K562 (cell line): ENCODE measurements around the gene CNGB1. TPM values are rescaled to one million over a fixed set of nuclear protein-coding genes. Genes with fewer than 3 reads are reported as not detected.

ENCODE experiments used
- ATF7 ChIP-seq: fragments of 450-650 bp; IDR thresholded peaks from 2 replicates; pipeline ENCODE4 v1.7.1; 2014; ENCODE audit warnings: mild to moderate bottlenecking, moderate library complexity
- CBFA2T3 ChIP-seq: fragments of 450-650 bp; IDR thresholded peaks from 2 replicates; pipeline ENCODE4 v1.6.1; 2017
- HDAC1 ChIP-seq, 2 experiments: fragments of 450-650 bp; IDR thresholded peaks; 2 replicates each; pipeline ENCODE4 v1.6.1; 2016 to 2017; ENCODE audit warnings: inconsistent platforms in 1 of 2, mild to moderate bottlenecking in 1 of 2, moderate library complexity in 1 of 2
- POLR2AphosphoS5 ChIP-seq: IDR thresholded peaks from 2 replicates; pipeline ENCODE4 v1.6.1; 2011; ENCODE audit warnings: mild to moderate bottlenecking, low read depth, low read length, moderate library complexity; ENCODE audit not compliant: control insufficient read depth, insufficient read depth
- PRPF4 ChIP-seq: fragments of 200-400 bp; formaldehyde crosslinking; IDR thresholded peaks from one replicate; pipeline ENCODE4 v1.6.1; 2017; ENCODE audit warnings: low read length, low read depth, mild to moderate bottlenecking; ENCODE audit not compliant: insufficient read depth, poor library complexity, severe bottlenecking
- SLC30A9 ChIP-seq: fragments of 250-450 bp; sonication (Bioruptor Pico); IDR thresholded peaks from 2 replicates; pipeline ENCODE4 v1.8.0; 2022; ENCODE audit warnings: mild to moderate bottlenecking, moderate library complexity
- STAT5B ChIP-seq: fragments of 250-450 bp; sonication (Bioruptor Pico); IDR thresholded peaks from 2 replicates; pipeline ENCODE4 v1.8.0; 2021; ENCODE audit warnings: mild to moderate bottlenecking, inconsistent platforms
- SUPT5H ChIP-seq: fragments of 450-650 bp; IDR thresholded peaks from 2 replicates; pipeline ENCODE4 v1.6.1; 2016
- TAF1 ChIP-seq: IDR thresholded peaks from 2 replicates; pipeline ENCODE4 v1.6.1; 2011; ENCODE audit warnings: mild to moderate bottlenecking, low read length, moderate library complexity; ENCODE audit not compliant: insufficient read depth, control insufficient read depth, severe bottlenecking; ENCODE audit errors: extremely low read depth
- TAL1 ChIP-seq: fragments of 450-650 bp; IDR thresholded peaks from 2 replicates; pipeline ENCODE4 v1.6.1; 2016; ENCODE audit warnings: mild to moderate bottlenecking
- TOE1 ChIP-seq, 2 experiments: fragments of 450-650 bp in 1 of 2; sonication (generic) in 1 of 2; formaldehyde crosslinking in 1 of 2; IDR thresholded peaks; 2 replicates each; pipeline versions ENCODE4 v1.7.1 to v1.8.0; 2016 to 2022; ENCODE audit warnings: borderline replicate concordance in 2 of 2, mild to moderate bottlenecking in 2 of 2, antibody characterized with exemption in 1 of 2, inconsistent platforms in 1 of 2, low read depth in 1 of 2, missing genetic modification reagents in 1 of 2, moderate library complexity in 1 of 2
- XRCC5 ChIP-seq: fragments of 200-400 bp; formaldehyde crosslinking; IDR thresholded peaks from 2 replicates; pipeline ENCODE4 v1.6.1; 2017; ENCODE audit warnings: low read depth, mild to moderate bottlenecking, low read length
- ZBED1 ChIP-seq: IDR thresholded peaks from 2 replicates; pipeline ENCODE4 v1.6.1; 2014
- ZNF431 ChIP-seq: sonication (generic); formaldehyde crosslinking; IDR thresholded peaks from 2 replicates; pipeline ENCODE4 v1.8.0; 2022; ENCODE audit warnings: mild to moderate bottlenecking, missing genetic modification reagents
- polyA plus RNA-seq, 8 experiments: library from polyadenylated mRNA; depleted of rRNA in 4 of 8; stranded (reverse) in 5 of 8; unstranded in 3 of 8; fragments of >200 nt; fragmentation: Nextera tagmentation in 2 of 8; fragmentation: Illumina TruSeq in 1 of 8; extraction: Ambion mirVana in 2 of 8; extraction: Trizol in 1 of 8; gene quantifications; 2 replicates each; pipeline versions ENCODE4 v1.2.1 to v1.2.3, GENCODE V29; 2011 to 2014; ENCODE audit warnings: inconsistent platforms in 1 of 8, missing spikeins in 1 of 8
- total RNA-seq, 7 experiments: library from RNA; depleted of rRNA in 6 of 7; stranded (reverse); fragments of >200 nt in 6 of 7; fragmentation: Illumina TruSeq in 2 of 7; extraction: Trizol in 2 of 7; gene quantifications; 2 replicates each; pipeline versions ENCODE4 v1.2.1 to v1.2.3, GENCODE V29; 2011 to 2021; ENCODE audit warnings: low replicate concordance in 1 of 7
- TF ChIP-seq, protein P1 (sequence below): fragments of 450-650 bp; IDR thresholded peaks from 2 replicates; pipeline ENCODE4 v1.6.1; 2017; ENCODE audit warnings: antibody characterized with exemption, mild to moderate bottlenecking
- TF ChIP-seq, protein P2 (sequence below): fragments of 200-800 bp; sonication (Bioruptor generic); IDR thresholded peaks from 2 replicates; pipeline ENCODE4 v1.6.1; 2017; ENCODE audit warnings: missing genetic modification characterization, missing compliant biosample characterization
- TF ChIP-seq, protein P3 (sequence below): sonication (generic); formaldehyde crosslinking; IDR thresholded peaks from 2 replicates; pipeline ENCODE4 v1.8.0; 2022; ENCODE audit warnings: missing genetic modification reagents, mild to moderate bottlenecking, moderate library complexity, borderline replicate concordance
- TF ChIP-seq, protein P4 (sequence below): fragments of 450-650 bp; IDR thresholded peaks from 2 replicates; pipeline ENCODE4 v1.6.1; 2018; ENCODE audit not compliant: partially characterized antibody

The CNGB1 gene
- total and polyA plus RNA-seq, 9 of the 15 experiments (the other 6 are each of a cell fraction or from before 2014, with no cell fraction given) = not detected

DNA sequence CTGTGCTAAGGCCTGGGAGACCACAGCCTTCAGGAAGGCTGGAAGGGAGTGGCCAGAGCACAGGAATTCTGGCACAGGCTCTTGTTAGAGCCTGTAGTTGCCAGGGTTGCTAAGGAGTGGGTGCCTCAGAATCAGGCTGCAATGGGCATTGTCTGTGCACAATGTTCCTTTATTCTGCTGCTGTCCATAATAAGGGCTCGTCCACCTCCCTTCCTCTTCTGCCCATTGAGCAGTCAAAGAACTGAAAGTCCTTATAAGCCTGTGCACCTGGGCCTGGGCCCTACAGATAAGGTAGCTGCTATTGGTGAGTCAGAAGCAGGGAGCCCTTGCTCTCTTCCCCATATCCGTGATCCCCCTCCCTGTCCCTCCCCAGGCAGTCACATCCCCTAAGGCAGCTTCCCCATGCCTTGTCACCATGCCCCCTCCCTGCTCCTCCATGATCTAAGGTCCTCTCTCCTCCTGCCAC, 5.4 kb upstream of the CNGB1 start (continued):
- TF ChIP-seq, protein P1, sequence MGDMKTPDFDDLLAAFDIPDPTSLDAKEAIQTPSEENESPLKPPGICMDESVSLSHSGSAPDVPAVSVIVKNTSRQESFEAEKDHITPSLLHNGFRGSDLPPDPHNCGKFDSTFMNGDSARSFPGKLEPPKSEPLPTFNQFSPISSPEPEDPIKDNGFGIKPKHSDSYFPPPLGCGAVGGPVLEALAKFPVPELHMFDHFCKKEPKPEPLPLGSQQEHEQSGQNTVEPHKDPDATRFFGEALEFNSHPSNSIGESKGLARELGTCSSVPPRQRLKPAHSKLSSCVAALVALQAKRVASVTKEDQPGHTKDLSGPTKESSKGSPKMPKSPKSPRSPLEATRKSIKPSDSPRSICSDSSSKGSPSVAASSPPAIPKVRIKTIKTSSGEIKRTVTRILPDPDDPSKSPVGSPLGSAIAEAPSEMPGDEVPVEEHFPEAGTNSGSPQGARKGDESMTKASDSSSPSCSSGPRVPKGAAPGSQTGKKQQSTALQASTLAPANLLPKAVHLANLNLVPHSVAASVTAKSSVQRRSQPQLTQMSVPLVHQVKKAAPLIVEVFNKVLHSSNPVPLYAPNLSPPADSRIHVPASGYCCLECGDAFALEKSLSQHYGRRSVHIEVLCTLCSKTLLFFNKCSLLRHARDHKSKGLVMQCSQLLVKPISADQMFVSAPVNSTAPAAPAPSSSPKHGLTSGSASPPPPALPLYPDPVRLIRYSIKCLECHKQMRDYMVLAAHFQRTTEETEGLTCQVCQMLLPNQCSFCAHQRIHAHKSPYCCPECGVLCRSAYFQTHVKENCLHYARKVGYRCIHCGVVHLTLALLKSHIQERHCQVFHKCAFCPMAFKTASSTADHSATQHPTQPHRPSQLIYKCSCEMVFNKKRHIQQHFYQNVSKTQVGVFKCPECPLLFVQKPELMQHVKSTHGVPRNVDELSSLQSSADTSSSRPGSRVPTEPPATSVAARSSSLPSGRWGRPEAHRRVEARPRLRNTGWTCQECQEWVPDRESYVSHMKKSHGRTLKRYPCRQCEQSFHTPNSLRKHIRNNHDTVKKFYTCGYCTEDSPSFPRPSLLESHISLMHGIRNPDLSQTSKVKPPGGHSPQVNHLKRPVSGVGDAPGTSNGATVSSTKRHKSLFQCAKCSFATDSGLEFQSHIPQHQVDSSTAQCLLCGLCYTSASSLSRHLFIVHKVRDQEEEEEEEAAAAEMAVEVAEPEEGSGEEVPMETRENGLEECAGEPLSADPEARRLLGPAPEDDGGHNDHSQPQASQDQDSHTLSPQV = peak; percentile 47; the same call in 1 of the 2 replicates
- TF ChIP-seq ATF7 (peak; percentile 65), TAL1 (peak; percentile 95), SLC30A9 (no peak), TOE1 (IDR thresholded peaks at IDR 0.05; ENCODE audit: borderline replicate concordance) (peak; percentile 44; the same call in 1 of the 2 replicates), TOE1 (CRISPR knock-in tag; IDR thresholded peaks at IDR 0.05; ENCODE audit: borderline replicate concordance, low read depth) (no peak), XRCC5 (peak; percentile 27; the same call in 1 of the 2 replicates), SUPT5H (0 out of 2 replicates have a peak, but pooled peaks have one; percentile 39), HDAC1 (IDR thresholded peaks at IDR 0.05) (peak in 1 of 2 experiments; percentile 88; a peak in 2 of 4 replicates), ZNF431 (CRISPR knock-in tag) (no peak), ZBED1 (peak; percentile 73; the same call in 1 of the 2 replicates), PRPF4 (no peak), POLR2AphosphoS5 (peak; percentile 98), STAT5B (CRISPR knock-in tag) (no peak), CBFA2T3 (peak; percentile 96), TAF1 (peak; percentile 45)
- TF ChIP-seq, protein P2, sequence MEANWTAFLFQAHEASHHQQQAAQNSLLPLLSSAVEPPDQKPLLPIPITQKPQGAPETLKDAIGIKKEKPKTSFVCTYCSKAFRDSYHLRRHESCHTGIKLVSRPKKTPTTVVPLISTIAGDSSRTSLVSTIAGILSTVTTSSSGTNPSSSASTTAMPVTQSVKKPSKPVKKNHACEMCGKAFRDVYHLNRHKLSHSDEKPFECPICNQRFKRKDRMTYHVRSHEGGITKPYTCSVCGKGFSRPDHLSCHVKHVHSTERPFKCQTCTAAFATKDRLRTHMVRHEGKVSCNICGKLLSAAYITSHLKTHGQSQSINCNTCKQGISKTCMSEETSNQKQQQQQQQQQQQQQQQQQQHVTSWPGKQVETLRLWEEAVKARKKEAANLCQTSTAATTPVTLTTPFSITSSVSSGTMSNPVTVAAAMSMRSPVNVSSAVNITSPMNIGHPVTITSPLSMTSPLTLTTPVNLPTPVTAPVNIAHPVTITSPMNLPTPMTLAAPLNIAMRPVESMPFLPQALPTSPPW (CRISPR knock-in tag) = peak; percentile 83
- TF ChIP-seq, protein P3, sequence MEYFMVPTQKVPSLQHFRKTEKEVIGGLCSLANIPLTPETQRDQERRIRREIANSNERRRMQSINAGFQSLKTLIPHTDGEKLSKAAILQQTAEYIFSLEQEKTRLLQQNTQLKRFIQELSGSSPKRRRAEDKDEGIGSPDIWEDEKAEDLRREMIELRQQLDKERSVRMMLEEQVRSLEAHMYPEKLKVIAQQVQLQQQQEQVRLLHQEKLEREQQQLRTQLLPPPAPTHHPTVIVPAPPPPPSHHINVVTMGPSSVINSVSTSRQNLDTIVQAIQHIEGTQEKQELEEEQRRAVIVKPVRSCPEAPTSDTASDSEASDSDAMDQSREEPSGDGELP (CRISPR knock-in tag) = peak; percentile 62
- TF ChIP-seq, protein P4, sequence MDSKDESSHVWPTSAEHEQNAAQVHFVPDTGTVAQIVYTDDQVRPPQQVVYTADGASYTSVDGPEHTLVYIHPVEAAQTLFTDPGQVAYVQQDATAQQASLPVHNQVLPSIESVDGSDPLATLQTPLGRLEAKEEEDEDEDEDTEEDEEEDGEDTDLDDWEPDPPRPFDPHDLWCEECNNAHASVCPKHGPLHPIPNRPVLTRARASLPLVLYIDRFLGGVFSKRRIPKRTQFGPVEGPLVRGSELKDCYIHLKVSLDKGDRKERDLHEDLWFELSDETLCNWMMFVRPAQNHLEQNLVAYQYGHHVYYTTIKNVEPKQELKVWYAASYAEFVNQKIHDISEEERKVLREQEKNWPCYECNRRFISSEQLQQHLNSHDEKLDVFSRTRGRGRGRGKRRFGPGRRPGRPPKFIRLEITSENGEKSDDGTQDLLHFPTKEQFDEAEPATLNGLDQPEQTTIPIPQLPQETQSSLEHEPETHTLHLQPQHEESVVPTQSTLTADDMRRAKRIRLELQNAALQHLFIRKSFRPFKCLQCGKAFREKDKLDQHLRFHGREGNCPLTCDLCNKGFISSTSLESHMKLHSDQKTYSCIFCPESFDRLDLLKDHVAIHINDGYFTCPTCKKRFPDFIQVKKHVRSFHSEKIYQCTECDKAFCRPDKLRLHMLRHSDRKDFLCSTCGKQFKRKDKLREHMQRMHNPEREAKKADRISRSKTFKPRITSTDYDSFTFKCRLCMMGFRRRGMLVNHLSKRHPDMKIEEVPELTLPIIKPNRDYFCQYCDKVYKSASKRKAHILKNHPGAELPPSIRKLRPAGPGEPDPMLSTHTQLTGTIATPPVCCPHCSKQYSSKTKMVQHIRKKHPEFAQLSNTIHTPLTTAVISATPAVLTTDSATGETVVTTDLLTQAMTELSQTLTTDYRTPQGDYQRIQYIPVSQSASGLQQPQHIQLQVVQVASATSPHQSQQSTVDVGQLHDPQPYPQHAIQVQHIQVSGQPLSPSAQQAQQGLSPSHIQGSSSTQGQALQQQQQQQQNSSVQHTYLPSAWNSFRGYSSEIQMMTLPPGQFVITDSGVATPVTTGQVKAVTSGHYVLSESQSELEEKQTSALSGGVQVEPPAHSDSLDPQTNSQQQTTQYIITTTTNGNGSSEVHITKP = peak; percentile 74
